Embryonic facial prominence (tissue), 1 donor: ENCODE data around the gene PHF13.
"Not testable (repeated sequence)": the region's sequence is repeated elsewhere in the genome, so short reads cannot be mapped to it uniquely, and the experiment has no call there.

Experiments used
- DNase-seq: peaks from one replicate; pipeline ENCODE4 v3.0.0-alpha.2; 2016; ENCODE audit errors: extremely low spot score

PHF13 gene

GRCh38 chr1:6660415-6661049 lies 47.0 kb downstream of the PHF13 start:
- DNase-seq = no peak

- not testable (repeated sequence) for DNase-seq
Observed at GRCh38 chr1:6662468-6662867, 48.9 kb downstream of the PHF13 start.

- DNase-seq = no peak
Observed at GRCh38 chr1:6666696-6667095, 53.2 kb downstream of the PHF13 start.

- no peak for DNase-seq
Observed at GRCh38 chr1:6667139-6667538, 53.6 kb downstream of the PHF13 start.

GRCh38 chr1:6668503-6668902 lies 55.0 kb downstream of the PHF13 start:
- no peak for DNase-seq

- no peak for DNase-seq
Observed at GRCh38 chr1:6672558-6672957, 59.0 kb downstream of the PHF13 start.
